KMS-11 (cell line): ENCODE data around the gene CCDC9B.

ENCODE experiments used
- H2AFZ ChIP-seq: fragments of 200-600 bp; sonication (generic); 2 replicates; pipeline ENCODE4 v1.6.1; 2016; ENCODE audit warnings: antibody characterized with exemption, mixed run types, low read depth
- H3K27ac ChIP-seq: fragments of 200-600 bp; sonication (generic); 2 replicates; pipeline ENCODE4 v1.6.1; 2016; ENCODE audit warnings: mild to moderate bottlenecking, mixed run types
- H3K27me3 ChIP-seq: fragments of 200-600 bp; sonication (generic); 2 replicates; pipeline ENCODE4 v1.6.1; 2017; ENCODE audit warnings: mild to moderate bottlenecking, low read depth, mixed run types, moderate library complexity; ENCODE audit not compliant: insufficient read depth
- H3K36me3 ChIP-seq: fragments of 200-600 bp; sonication (generic); 2 replicates; pipeline ENCODE4 v1.6.1; 2017; ENCODE audit warnings: mild to moderate bottlenecking, mixed run types; ENCODE audit not compliant: insufficient read depth
- H3K4me1 ChIP-seq: fragments of 200-600 bp; sonication (generic); 2 replicates; pipeline ENCODE4 v1.6.1; 2016; ENCODE audit warnings: mild to moderate bottlenecking, low read depth, mixed run types; ENCODE audit not compliant: poor library complexity, severe bottlenecking
- H3K4me2 ChIP-seq: fragments of 200-600 bp; sonication (generic); 2 replicates; pipeline ENCODE4 v1.7.0; 2016; ENCODE audit warnings: mild to moderate bottlenecking, mixed run types
- H3K4me3 ChIP-seq: fragments of 200-600 bp; sonication (generic); IDR thresholded peaks from 2 replicates; pipeline ENCODE4 v1.6.1; 2017; ENCODE audit warnings: low read depth, low read length, mixed read lengths; ENCODE audit not compliant: insufficient read depth
- H3K79me2 ChIP-seq: fragments of 200-600 bp; sonication (generic); 2 replicates; pipeline ENCODE4 v1.6.1; 2016; ENCODE audit warnings: low read depth, mixed run types; ENCODE audit not compliant: insufficient read depth
- H3K9ac ChIP-seq: fragments of 200-600 bp; sonication (generic); 2 replicates; pipeline ENCODE4 v1.6.1; 2016; ENCODE audit warnings: mild to moderate bottlenecking, mixed run types
- H4K20me1 ChIP-seq: fragments of 200-600 bp; sonication (generic); 2 replicates; pipeline ENCODE4 v1.6.1; 2016; ENCODE audit warnings: mild to moderate bottlenecking, mixed run types; ENCODE audit not compliant: insufficient read depth
- TF ChIP-seq, protein P1 (sequence below): fragments of 200-600 bp; sonication (generic); conservative IDR thresholded peaks from 2 replicates; pipeline ENCODE4 v1.6.1; 2017; ENCODE audit warnings: low read depth, mild to moderate bottlenecking, antibody characterized with exemption, low read length, moderate library complexity, mixed read lengths

The CCDC9B gene

DNA sequence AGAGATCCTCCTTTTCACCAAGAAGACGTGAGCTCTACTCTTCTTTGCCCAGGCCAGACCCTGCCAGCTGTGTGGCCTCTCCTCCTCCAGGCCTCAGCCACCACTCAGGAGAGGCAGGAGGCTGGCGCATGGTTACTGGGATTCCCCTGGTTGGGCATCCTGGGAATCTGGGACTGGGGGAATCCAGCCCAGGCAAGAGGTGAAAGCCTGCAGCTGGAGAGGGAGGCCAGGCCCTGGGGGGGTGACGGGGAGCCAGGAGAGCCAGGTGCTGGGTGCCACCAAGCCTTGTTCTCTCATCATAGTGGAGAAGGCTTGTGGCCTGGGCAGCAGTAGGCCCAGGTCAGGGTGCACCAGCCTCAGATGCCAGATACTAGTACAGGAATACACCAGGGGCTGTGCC is 6.2 kb downstream of the CCDC9B start:
- no peaks in the 10 kb centered on the region for H3K36me3 ChIP-seq
- peaks cover 33% of the 10 kb centered on the region for H3K4me1 ChIP-seq
- no peak overlapping the region for H3K4me3 ChIP-seq
- no peak overlapping the region for H3K9ac ChIP-seq
- H2AFZ ChIP-seq: no peak overlapping the region
- H3K27ac ChIP-seq: no peak overlapping the region
- H3K27me3 ChIP-seq: no peaks in the 10 kb centered on the region
- H3K79me2 ChIP-seq: no peaks in the 10 kb centered on the region
- H3K4me2 ChIP-seq: no peak overlapping the region
- TF ChIP-seq, protein P1, sequence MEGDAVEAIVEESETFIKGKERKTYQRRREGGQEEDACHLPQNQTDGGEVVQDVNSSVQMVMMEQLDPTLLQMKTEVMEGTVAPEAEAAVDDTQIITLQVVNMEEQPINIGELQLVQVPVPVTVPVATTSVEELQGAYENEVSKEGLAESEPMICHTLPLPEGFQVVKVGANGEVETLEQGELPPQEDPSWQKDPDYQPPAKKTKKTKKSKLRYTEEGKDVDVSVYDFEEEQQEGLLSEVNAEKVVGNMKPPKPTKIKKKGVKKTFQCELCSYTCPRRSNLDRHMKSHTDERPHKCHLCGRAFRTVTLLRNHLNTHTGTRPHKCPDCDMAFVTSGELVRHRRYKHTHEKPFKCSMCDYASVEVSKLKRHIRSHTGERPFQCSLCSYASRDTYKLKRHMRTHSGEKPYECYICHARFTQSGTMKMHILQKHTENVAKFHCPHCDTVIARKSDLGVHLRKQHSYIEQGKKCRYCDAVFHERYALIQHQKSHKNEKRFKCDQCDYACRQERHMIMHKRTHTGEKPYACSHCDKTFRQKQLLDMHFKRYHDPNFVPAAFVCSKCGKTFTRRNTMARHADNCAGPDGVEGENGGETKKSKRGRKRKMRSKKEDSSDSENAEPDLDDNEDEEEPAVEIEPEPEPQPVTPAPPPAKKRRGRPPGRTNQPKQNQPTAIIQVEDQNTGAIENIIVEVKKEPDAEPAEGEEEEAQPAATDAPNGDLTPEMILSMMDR: no peak
- H4K20me1 ChIP-seq: no peaks in the 10 kb centered on the region

DNA sequence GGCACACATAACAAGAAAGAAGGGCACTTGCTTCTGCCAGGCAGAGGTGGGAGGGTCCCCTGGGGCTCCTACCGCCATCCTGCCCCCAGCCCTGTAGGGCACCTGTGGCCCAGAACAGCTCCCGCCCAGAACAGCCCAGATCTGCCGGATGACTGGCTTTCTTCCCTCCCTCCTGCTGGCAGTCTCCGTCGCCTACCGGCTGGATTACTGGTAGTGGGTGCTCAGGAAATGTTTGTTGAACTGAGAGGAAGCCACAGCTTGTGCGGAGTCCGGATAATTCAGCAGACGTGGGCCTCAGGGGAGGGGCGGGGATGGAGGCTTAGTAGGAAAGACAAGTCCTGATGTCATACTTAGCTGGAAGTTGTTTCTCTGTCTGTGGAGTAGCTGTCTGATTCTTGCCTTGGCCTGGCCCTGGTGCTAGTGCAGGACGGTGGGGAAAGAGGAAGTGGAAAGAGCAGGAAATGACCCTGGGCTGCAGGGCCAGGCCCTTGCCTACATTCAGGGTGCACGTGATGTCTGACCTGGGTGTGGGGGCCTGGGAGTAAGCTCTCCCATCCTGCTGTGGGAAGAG is 6.7 kb downstream of the CCDC9B start:
- H4K20me1 ChIP-seq: no peaks in the 10 kb centered on the region
- no peaks in the 10 kb centered on the region for H3K27me3 ChIP-seq
- H3K4me2 ChIP-seq: no peak overlapping the region
- H2AFZ ChIP-seq: no peak overlapping the region
- H3K4me3 ChIP-seq: no peak overlapping the region
- no peak overlapping the region for H3K9ac ChIP-seq
- TF ChIP-seq, protein P1: no peak
- peaks cover 38% of the 10 kb centered on the region for H3K4me1 ChIP-seq
- H3K79me2 ChIP-seq: no peaks in the 10 kb centered on the region
- H3K36me3 ChIP-seq: no peaks in the 10 kb centered on the region
- H3K27ac ChIP-seq: no peak overlapping the region

DNA sequence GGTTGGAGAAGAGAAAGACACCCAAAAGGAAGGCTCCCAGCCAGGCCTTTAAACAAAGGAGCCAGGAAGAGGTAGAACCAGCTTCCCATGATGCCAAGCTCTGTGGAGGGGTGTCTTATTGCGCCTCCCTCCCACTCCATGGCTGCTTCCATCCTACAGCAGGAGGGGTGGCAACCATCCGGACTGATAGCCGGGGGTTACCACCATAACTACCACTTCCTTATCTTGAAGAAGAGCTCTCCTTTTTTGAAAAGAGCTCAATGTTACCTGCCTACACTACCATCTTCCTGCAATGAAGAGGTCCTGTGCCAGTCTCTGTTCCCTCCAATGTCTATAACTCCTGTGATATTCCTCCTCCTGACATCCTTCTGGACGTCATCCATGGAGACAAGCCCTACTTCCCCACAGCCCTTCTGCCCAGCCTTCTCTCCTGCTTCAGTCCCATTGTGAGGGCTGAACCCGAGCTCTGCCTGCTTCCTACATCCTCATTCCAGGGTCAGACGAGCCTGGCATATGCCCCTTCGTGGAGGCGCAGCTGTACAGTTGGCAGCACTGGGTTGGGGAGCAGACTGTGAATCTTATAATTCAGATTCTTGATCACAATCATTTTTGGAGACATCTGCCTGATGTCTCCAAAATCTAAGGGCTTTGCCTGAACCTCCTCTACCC is 8.5 kb downstream of the CCDC9B start:
- Histone ChIP-seq H4K20me1 (no peaks in the 10 kb centered on the region), H3K36me3 (no peaks in the 10 kb centered on the region), H3K27me3 (no peaks in the 10 kb centered on the region), H3K4me3 (no peak overlapping the region), H3K79me2 (peaks cover under 1% of the 10 kb centered on the region; the same call in 1 of the 2 replicates), H3K27ac (no peak overlapping the region), H3K9ac (no peak overlapping the region), H2AFZ (no peak overlapping the region), H3K4me2 (no peak overlapping the region), H3K4me1 (peaks cover 49% of the 10 kb centered on the region)
- TF ChIP-seq, protein P1: no peak

DNA sequence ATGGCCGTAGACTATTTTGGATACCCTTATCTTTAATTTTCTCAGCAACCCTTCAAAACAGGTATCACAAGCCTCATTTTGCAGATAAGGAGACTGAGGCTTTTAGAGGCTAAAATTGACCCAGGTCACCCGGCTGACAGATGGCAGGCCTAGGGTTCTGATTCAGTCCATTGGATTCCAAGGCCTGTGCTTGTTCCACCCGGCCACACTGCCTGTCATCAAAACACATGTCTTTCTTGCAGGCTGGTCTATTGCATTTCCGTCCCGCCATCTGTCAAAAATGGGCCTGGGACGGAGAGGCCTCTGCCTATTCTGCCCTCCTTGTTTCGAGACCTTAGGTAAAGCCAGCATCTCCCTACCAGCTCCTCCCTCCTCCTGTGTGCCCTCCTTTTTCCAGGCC is 9.1 kb downstream of the CCDC9B start:
- no peak overlapping the region for H3K9ac ChIP-seq
- no peaks in the 10 kb centered on the region for H3K27me3 ChIP-seq
- no peaks in the 10 kb centered on the region for H3K36me3 ChIP-seq
- peaks cover 6% of the 10 kb centered on the region; the same call in 1 of the 2 replicates for H3K79me2 ChIP-seq
- no peak overlapping the region for H3K27ac ChIP-seq
- no peak overlapping the region for H3K4me2 ChIP-seq
- peaks cover 49% of the 10 kb centered on the region for H3K4me1 ChIP-seq
- no peak overlapping the region for H3K4me3 ChIP-seq
- H4K20me1 ChIP-seq: no peaks in the 10 kb centered on the region
- H2AFZ ChIP-seq: no peak overlapping the region
- TF ChIP-seq, protein P1: no peak
